Superior temporal gyrus (tissue), 1 donor: ENCODE data around the gene ZDHHC18.
"Not testable (repeated sequence)": the region's sequence is repeated elsewhere in the genome, so short reads cannot be mapped to it uniquely, and the experiment has no call there.

Experiments used
- DNase-seq: peaks from one replicate; pipeline ENCODE4 v3.0.0-alpha.2; 2016; ENCODE audit errors: extremely low spot score

The ZDHHC18 gene

GRCh38 chr1:26858891-26859640 lies 32.6 kb downstream of the ZDHHC18 start:
- no peak for DNase-seq

- no peak for DNase-seq
These were observed 34.8 kb downstream of the ZDHHC18 start for GRCh38 chr1:26861286-26861701.

- DNase-seq = no peak
These were observed 35.4 kb downstream of the ZDHHC18 start for GRCh38 chr1:26861889-26862378.

- no peak for DNase-seq
These were observed 36.5 kb downstream of the ZDHHC18 start, which contains the start of gene SFN for GRCh38 chr1:26862781-26863684. SFN (plus strand) TSS chr1:26863149; CDS start chr1:26863213, 64 bp downstream.

GRCh38 chr1:26863685-26864077 lies 37.2 kb downstream of the ZDHHC18 start:
- DNase-seq = no peak

- peak; percentile 97 for DNase-seq
These were observed 38.4 kb downstream of the ZDHHC18 start for GRCh38 chr1:26864610-26865480.

- not testable (repeated sequence) for DNase-seq
These were observed 46.6 kb downstream of the ZDHHC18 start for GRCh38 chr1:26873097-26873496.

- no peak for DNase-seq
These were observed 48.4 kb downstream of the ZDHHC18 start for GRCh38 chr1:26874896-26875295.

- no peak for DNase-seq
These were observed 50.8 kb downstream of the ZDHHC18 start for GRCh38 chr1:26877326-26877725.

GRCh38 chr1:26879793-26880192 lies 53.3 kb downstream of the ZDHHC18 start:
- DNase-seq = no peak

- not testable (repeated sequence) for DNase-seq
These were observed 55.1 kb downstream of the ZDHHC18 start for GRCh38 chr1:26881611-26882010.

GRCh38 chr1:26882696-26883463 lies 56.4 kb downstream of the ZDHHC18 start:
- DNase-seq = no peak

GRCh38 chr1:26887125-26887524 lies 60.6 kb downstream of the ZDHHC18 start:
- peak; percentile 33 for DNase-seq

GRCh38 chr1:26888231-26888630 lies 61.7 kb downstream of the ZDHHC18 start:
- DNase-seq = no peak

GRCh38 chr1:26889551-26890466 lies 63.3 kb downstream of the ZDHHC18 start, which contains the start of gene GPN2:
GPN2 (minus strand) TSS chr1:26890283; CDS start chr1:26890096, 187 bp downstream.
- peak; percentile 89 for DNase-seq

- no peak for DNase-seq
These were observed 63.9 kb downstream of the ZDHHC18 start for GRCh38 chr1:26890467-26890796.

- no peak for DNase-seq
These were observed 67.8 kb downstream of the ZDHHC18 start for GRCh38 chr1:26894263-26894662.

GRCh38 chr1:26897351-26897750 lies 70.9 kb downstream of the ZDHHC18 start:
- no peak for DNase-seq

GRCh38 chr1:26900001-26900814 lies 73.7 kb downstream of the ZDHHC18 start, which contains the start of gene GPATCH3:
GPATCH3 (minus strand) TSS chr1:26900467; CDS start chr1:26900442, 25 bp downstream.
- DNase-seq = peak; percentile 95
